ENCODE data around the gene GLIS2. TPM values are rescaled to one million over a fixed set of nuclear protein-coding genes. Genes with fewer than 3 reads are reported as not detected.

GLIS2 gene
- total and polyA plus RNA-seq, 3 experiments from 2014 or later, result 0.13 to 0.26 TPM; not detected in 1

GRCh38 chr16:4373356-4373908, 57.6 kb downstream of the GLIS2 start:
- Mint-ChIP-seq H3K4me3 (peak overlapping the region in 3 of 7 donors; percentile 23 to 84 (median 36)), H3K9me3 (no peaks in the 10 kb centered on the region), H3K27me3 (no peaks in the 10 kb centered on the region), H3K4me1 (peaks cover 11 to 68% (median 17%) of the 10 kb centered on the region in 3 donors), H3K27ac (peak overlapping the region in 2 of 8 donors; percentile 61 to 78), H3K36me3 (peaks cover 0 to 20% (median 0%) of the 10 kb centered on the region in 3 donors)
- H3K4me1 ChIP-seq (ENCODE audit: insufficient read depth, low read length), result peaks cover 18% of the 10 kb centered on the region
- CTCF ChIA-PET, result interaction anchor here (0.9 to 2.9 kb wide), 4 partner anchors 15 to 85 kb away, joined by 3 to 12 read pairs (median 4); partner anchors contain the start of gene PAM16
- H3K27ac ChIP-seq (ENCODE audit: low read depth, low read length), result no peak overlapping the region
- no peaks in the 10 kb centered on the region for H3K36me3 ChIP-seq (ENCODE audit: insufficient read depth, low read length)
- DNase-seq, result no peak
- no peaks in the 10 kb centered on the region for H3K9me3 ChIP-seq (ENCODE audit: low read length)
- H3K4me3 ChIP-seq (ENCODE audit: low read length), result no peak overlapping the region
- no peaks in the 10 kb centered on the region for H3K27me3 ChIP-seq (ENCODE audit: insufficient read depth, low read length, poor library complexity, severe bottlenecking)
- POLR2A ChIA-PET, result interaction anchor here (0.9 kb wide), 1 partner anchor 103 kb away, joined by 4 read pairs; the partner anchor contains the start of gene HMOX2

DNA sequence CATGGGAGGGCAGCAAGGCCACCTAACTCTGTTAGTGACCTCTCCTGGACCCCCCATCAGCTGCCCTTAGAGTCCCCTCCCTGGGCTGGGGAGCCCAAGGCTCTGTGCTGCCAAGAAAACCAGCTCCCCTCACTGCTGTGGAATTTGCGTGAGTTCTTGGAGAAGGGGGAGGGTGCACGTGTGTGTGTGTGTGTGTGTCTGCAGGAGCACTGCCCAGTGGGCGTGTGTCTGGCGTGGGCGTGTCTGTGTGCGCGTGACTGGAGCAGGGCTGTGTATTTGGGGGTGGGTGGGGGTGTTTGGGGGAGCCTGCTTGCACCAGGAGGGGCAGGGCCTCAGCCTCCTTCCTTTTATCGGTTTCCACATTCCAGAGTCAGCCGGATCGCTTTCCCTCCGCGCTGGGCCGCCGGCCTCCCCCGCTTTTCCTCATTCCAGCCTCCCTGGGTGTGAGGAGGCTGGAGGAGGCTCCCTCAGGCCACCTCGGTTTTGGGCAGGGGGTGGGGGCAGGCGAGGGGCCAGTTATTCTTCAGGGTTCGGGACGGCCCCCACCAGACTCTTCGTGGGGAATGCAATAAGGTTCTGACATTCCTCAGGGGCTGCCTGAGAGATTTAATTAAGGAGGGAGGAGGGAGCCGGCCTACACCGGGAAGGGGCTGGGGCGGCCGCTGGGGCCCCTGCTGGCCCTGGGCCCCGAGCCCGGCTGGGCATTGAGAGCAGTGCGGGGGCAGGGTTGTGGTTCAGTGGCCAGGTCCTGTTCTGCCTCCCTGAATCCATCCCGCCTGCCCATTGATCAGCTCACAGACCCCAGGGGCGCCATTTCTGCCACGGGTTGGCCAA, 58.3 kb downstream of the GLIS2 start:
- Mint-ChIP-seq H3K9me3 (no peaks in the 10 kb centered on the region), H3K27ac (peak overlapping the region in 1 of 8 donors; percentile 61), H3K36me3 (peaks cover 0 to 21% (median 0%) of the 10 kb centered on the region in 3 donors), H3K27me3 (no peaks in the 10 kb centered on the region), H3K4me1 (peaks cover 11 to 71% (median 17%) of the 10 kb centered on the region in 3 donors), H3K4me3 (peak overlapping the region in 1 of 7 donors; percentile 23)
- H3K27ac ChIP-seq (ENCODE audit: low read depth, low read length), result no peak overlapping the region
- no peaks in the 10 kb centered on the region for H3K36me3 ChIP-seq (ENCODE audit: insufficient read depth, low read length)
- H3K4me1 ChIP-seq (ENCODE audit: insufficient read depth, low read length), result peaks cover 18% of the 10 kb centered on the region
- CTCF ChIA-PET, result interaction anchor here (0.9 to 2.9 kb wide), 6 partner anchors 15 to 174 kb away, joined by 3 to 12 read pairs (median 4); partner anchors contain the start of gene PAM16
- no peak overlapping the region for H3K4me3 ChIP-seq (ENCODE audit: low read length)
- no peaks in the 10 kb centered on the region for H3K27me3 ChIP-seq (ENCODE audit: insufficient read depth, low read length, poor library complexity, severe bottlenecking)
- no peaks in the 10 kb centered on the region for H3K9me3 ChIP-seq (ENCODE audit: low read length)
- POLR2A ChIA-PET, result interaction anchor here (0.5 to 0.9 kb wide), 2 partner anchors 24 to 102 kb away, joined by 3 to 4 read pairs; partner anchors contain the start of gene HMOX2
- DNase-seq, result no peak

- Histone ChIP-seq H3K4me1 (ENCODE audit: insufficient read depth, low read length) (peaks cover 18% of the 10 kb centered on the region), H3K36me3 (ENCODE audit: insufficient read depth, low read length) (peaks cover 4% of the 10 kb centered on the region), H3K9me3 (ENCODE audit: low read length) (no peaks in the 10 kb centered on the region), H3K4me3 (ENCODE audit: low read length) (no peak overlapping the region), H3K27me3 (ENCODE audit: insufficient read depth, low read length, poor library complexity, severe bottlenecking) (no peaks in the 10 kb centered on the region), H3K27ac (ENCODE audit: low read depth, low read length) (no peak overlapping the region)
- peaks cover 0 to 31% (median 0%) of the 10 kb centered on the region in 3 donors for H3K36me3 Mint-ChIP-seq
- no peak for DNase-seq
- CTCF ChIA-PET, result interaction anchor here (1.7 kb wide), 1 partner anchor 122 kb away, joined by 5 read pairs; no protein-coding TSS in a partner anchor
- peak overlapping the region in 4 of 8 donors; percentile 56 to 81 (median 68) for H3K27ac Mint-ChIP-seq
- H3K4me3 Mint-ChIP-seq, result no peak overlapping the region
- H3K9me3 Mint-ChIP-seq, result no peaks in the 10 kb centered on the region
- POLR2A ChIA-PET, result no interaction called here
- H3K27me3 Mint-ChIP-seq, result no peaks in the 10 kb centered on the region
- H3K4me1 Mint-ChIP-seq, result peaks cover 11 to 70% (median 17%) of the 10 kb centered on the region in 3 donors
Measured at GRCh38 chr16:4375717-4376116, 59.9 kb downstream of the GLIS2 start.

DNA sequence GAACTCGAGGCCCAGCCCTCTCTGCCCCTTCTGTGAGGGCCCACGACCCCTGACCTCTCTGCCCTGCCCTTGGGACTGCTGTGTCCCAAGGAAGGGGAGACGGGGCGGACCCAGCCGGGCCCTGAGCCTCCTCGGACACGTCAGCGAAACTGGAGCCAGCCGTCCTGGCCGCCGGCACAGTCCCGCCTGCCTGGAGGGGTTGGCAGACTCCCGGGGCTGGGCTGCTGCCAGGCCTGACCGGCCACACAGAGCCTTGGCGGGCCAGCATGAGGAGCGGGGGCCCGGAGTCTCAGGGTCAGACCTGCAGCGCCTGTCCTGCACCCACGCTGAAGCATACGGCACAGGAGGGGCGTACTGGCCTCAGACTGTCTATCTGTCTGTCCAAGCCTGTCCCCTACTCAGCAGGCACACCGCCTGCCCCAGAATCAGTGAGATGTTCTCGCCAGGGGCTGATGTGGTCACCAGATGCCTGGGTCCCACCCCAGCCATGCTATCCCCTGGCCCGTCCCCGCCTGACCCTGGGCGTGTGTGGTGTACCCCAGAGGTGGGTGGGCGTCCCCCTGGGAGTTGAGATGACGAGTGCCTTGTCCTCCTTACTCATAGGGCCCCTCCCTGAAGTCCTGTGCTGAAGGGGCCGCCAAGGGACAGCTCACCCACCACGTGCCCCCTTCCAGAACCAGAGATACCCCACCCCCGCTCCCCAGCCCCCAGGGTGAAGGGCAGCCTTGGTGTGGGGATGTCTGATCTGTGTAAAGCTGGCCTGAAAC, 60.4 kb downstream of the GLIS2 start:
- Histone ChIP-seq H3K27me3 (ENCODE audit: insufficient read depth, low read length, poor library complexity, severe bottlenecking) (no peaks in the 10 kb centered on the region), H3K4me3 (ENCODE audit: low read length) (no peak overlapping the region), H3K4me1 (ENCODE audit: insufficient read depth, low read length) (peaks cover 18% of the 10 kb centered on the region), H3K9me3 (ENCODE audit: low read length) (no peaks in the 10 kb centered on the region), H3K36me3 (ENCODE audit: insufficient read depth, low read length) (peaks cover 5% of the 10 kb centered on the region), H3K27ac (ENCODE audit: low read depth, low read length) (no peak overlapping the region)
- H3K4me3 Mint-ChIP-seq, result peak overlapping the region in 1 of 7 donors; percentile 83
- peaks cover 11 to 65% (median 17%) of the 10 kb centered on the region in 3 donors for H3K4me1 Mint-ChIP-seq
- no peaks in the 10 kb centered on the region for H3K9me3 Mint-ChIP-seq
- H3K27ac Mint-ChIP-seq, result peak overlapping the region in 2 of 8 donors; percentile 58 to 91
- no peaks in the 10 kb centered on the region for H3K27me3 Mint-ChIP-seq
- ChIA-PET POLR2A (no interaction called here), CTCF (no interaction called here)
- H3K36me3 Mint-ChIP-seq, result peaks cover 0 to 36% (median 0%) of the 10 kb centered on the region in 3 donors
- DNase-seq, result no peak

DNA sequence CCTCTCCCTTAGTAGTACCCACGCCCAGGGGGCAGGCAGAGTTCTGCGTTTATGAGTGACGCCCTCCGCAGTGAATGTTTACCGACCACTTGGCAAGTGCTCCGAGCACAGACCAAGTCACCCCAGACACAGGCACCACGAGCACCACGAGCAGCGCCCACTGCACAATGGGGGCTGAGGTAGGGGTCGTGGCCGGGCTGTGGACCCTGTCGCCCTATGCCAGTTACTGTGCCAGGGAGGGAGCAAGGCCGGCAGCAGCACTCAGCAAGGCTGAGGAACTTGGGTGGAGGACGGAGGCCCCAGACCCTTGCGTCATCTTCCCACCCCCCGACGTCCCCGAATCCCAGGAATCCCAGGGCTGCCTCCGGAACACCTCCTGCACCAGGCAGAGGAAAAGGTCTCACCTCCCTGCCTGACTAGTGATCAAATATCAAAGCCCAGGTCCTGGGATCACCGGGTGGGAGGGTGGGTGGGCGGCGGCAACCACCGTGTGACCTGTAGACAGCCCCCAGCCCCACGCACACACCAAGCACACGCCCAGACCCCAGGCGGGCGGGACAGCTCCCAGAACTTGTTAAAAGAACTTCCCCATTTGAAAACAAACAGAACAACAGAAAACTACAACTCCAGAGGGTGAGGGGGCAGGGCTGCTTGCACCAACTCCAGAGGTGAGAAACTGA, 61.2 kb downstream of the GLIS2 start:
- POLR2A ChIA-PET, result no interaction called here
- Histone ChIP-seq H3K4me1 (ENCODE audit: insufficient read depth, low read length) (peaks cover 18% of the 10 kb centered on the region), H3K27ac (ENCODE audit: low read depth, low read length) (no peak overlapping the region)

DNA sequence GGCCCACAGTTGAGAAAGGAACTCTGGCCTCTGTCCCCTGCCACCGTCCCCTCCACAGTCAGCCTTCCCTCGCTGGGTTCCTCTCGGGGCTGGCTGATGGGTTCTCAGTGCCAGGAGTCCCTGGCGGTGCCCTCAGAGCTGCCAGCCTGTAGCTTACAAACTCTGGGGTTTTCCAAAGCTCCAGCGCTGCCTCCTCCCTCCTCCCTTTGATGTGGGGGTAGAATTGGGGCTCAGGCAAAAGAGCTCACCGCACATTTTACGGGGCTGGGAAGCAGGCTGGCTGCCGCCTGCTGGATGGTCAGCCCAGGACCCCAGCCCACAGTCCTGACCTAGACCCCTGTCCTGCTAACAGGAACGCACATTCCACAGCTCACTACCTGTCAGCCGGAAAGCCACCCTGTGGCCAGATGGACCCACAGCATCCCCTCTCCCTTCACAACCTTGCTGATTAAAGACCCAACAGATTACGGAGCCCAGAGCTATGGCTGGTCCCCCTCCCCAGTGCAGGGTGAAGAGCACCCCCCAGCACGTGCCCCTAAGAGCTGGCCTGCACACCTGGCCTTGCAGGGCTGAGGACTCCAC, 61.8 kb downstream of the GLIS2 start:
- CTCF ChIA-PET, result interaction anchor here (0.8 to 1.6 kb wide), 2 partner anchors 19 to 35 kb away, joined by 3 to 4 read pairs; no protein-coding TSS in a partner anchor
- Histone ChIP-seq H3K4me3 (ENCODE audit: low read length) (no peak overlapping the region), H3K4me1 (ENCODE audit: insufficient read depth, low read length) (peaks cover 12% of the 10 kb centered on the region), H3K36me3 (ENCODE audit: insufficient read depth, low read length) (peaks cover 5% of the 10 kb centered on the region), H3K27ac (ENCODE audit: low read depth, low read length) (no peak overlapping the region), H3K27me3 (ENCODE audit: insufficient read depth, low read length, poor library complexity, severe bottlenecking) (no peaks in the 10 kb centered on the region), H3K9me3 (ENCODE audit: low read length) (no peaks in the 10 kb centered on the region)
- H3K27ac Mint-ChIP-seq, result peak overlapping the region in 7 of 8 donors; percentile 11 to 77 (median 49)
- H3K36me3 Mint-ChIP-seq, result peaks cover 0 to 40% (median 0%) of the 10 kb centered on the region in 3 donors
- H3K9me3 Mint-ChIP-seq, result no peaks in the 10 kb centered on the region
- no peak for DNase-seq
- peaks cover 9 to 57% (median 14%) of the 10 kb centered on the region in 3 donors for H3K4me1 Mint-ChIP-seq
- POLR2A ChIA-PET, result interaction anchor here (0.6 kb wide), 1 partner anchor 83 kb away, joined by 9 read pairs; no protein-coding TSS in a partner anchor
- peak overlapping the region in 1 of 7 donors; percentile 54 for H3K4me3 Mint-ChIP-seq
- H3K27me3 Mint-ChIP-seq, result no peaks in the 10 kb centered on the region

More for the DNA sequence above, 61.2 kb downstream of the GLIS2 start:
- peak overlapping the region in 1 of 7 donors; percentile 83 for H3K4me3 Mint-ChIP-seq
- DNase-seq, result no peak
- CTCF ChIA-PET, result no interaction called here
- peaks cover 5% of the 10 kb centered on the region for H3K36me3 ChIP-seq (ENCODE audit: insufficient read depth, low read length)
- H3K4me1 Mint-ChIP-seq, result peaks cover 11 to 63% (median 17%) of the 10 kb centered on the region in 3 donors
- no peaks in the 10 kb centered on the region for H3K9me3 Mint-ChIP-seq
- peak overlapping the region in 1 of 8 donors; percentile 91 for H3K27ac Mint-ChIP-seq
- no peaks in the 10 kb centered on the region for H3K9me3 ChIP-seq (ENCODE audit: low read length)
- H3K27me3 Mint-ChIP-seq, result no peaks in the 10 kb centered on the region
- H3K4me3 ChIP-seq (ENCODE audit: low read length), result no peak overlapping the region
- no peaks in the 10 kb centered on the region for H3K27me3 ChIP-seq (ENCODE audit: insufficient read depth, low read length, poor library complexity, severe bottlenecking)
- peaks cover 0 to 39% (median 0%) of the 10 kb centered on the region in 3 donors for H3K36me3 Mint-ChIP-seq

Measured in CD8-positive, alpha-beta memory T cell (primary cell).